ENCODE results near the gene ZFP64.
A peak's percentile ranks its signal among the peaks of the same experiment; 100 is the strongest.

The ZFP64 gene

DNA sequence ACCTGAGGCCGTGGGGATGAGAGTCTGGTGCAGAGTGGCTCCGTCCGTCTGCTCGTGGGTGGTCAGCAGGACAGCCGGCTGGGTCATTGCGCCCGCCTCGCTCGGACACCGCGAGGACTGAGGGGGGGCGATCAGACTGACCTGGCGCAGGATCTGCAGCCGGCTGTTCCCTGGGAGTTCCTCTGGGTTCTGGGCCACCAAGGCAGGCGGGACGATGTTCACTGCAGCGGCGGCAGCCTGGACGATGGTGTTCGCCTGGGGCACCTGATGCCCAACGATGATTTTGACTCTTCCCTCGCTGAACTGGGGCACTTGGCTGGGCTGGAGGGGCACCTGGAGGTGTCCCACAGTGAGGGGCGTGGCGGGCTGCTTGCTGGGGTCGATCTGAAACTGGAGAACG is 39.2 kb downstream of the ZFP64 start:
- Histone ChIP-seq H4K8ac (ENCODE audit: low read depth, low read length) (no peak overlapping the region), H3K4me2 (ENCODE audit: low read length) (no peak overlapping the region), H3K4me3 (ENCODE audit: low read length) (no peak overlapping the region), H3K23ac (ENCODE audit: low read length) (no peak overlapping the region), H3K27me3 (ENCODE audit: insufficient read depth, low read length, poor library complexity) (no peaks in the 10 kb centered on the region), H3K79me2 (ENCODE audit: control insufficient read depth, insufficient read depth, low read length) (no peaks in the 10 kb centered on the region), H3K36me3 (ENCODE audit: control insufficient read depth, insufficient read depth, low read length) (peaks cover 4% of the 10 kb centered on the region), H2BK15ac (replicated peaks; ENCODE audit: low read depth) (no peak overlapping the region), H4K5ac (ENCODE audit: low read length) (no peak overlapping the region), H3K4ac (ENCODE audit: low read depth, low read length) (no peak overlapping the region), H3K56ac (ENCODE audit: low read length) (no peak overlapping the region), H2BK5ac (ENCODE audit: low read length) (no peak overlapping the region), H3K79me1 (ENCODE audit: low read length) (no peaks in the 10 kb centered on the region), H3K27ac (ENCODE audit: low read depth, low read length) (no peak overlapping the region), H3K18ac (ENCODE audit: low read length) (no peak overlapping the region), H3K9ac (ENCODE audit: low read length) (no peak overlapping the region), H3K4me1 (ENCODE audit: control insufficient read depth, low read depth, low read length) (no peaks in the 10 kb centered on the region), H2BK120ac (ENCODE audit: low read depth, low read length) (no peak overlapping the region), H2AK5ac (ENCODE audit: low read length) (no peak overlapping the region)
- DNase-seq = no peak
- WGBS (ENCODE audit: extremely low coverage, insufficient coverage, low lambda C conversion rate) = no CpG with 5 or more reads among the region's 26 CpGs

DNA sequence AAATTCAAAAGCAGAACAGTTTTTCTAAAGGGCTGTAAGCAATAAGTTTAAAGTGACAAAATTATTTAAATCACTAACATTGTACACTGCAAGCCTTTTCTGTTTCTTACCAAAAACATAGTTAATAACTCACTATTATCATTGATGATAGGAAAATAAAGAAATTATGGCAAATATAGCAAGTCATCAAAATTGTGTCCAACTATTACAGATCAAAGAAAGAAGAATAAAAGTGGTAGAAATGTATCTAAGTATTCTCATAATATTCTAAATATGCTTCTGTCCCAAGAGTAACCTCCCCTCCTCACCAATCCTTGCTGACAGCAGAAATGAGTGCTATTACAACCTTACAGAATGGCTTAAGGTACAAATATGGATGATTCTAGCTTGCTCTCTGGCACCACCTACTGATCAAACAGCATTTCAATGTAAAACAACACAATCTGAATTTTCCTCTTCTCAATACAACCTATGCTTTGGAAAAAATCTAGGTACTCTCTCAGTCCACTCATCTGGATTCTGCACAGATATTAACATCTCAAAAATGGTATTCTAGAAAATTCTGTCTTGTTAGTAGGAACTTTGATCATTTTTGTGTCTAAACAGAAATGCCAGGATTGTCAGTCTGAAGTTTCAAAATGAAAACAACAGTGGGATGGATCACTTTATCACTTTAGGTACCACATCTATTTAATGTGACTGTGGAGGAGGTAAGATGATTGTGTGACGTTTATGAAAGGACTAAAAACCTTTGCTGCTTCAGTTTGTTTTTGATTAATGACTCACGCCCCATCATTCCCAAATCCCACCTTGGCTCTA is 40.9 kb downstream of the ZFP64 start:
- peak; percentile 40 for DNase-seq
- Histone ChIP-seq H3K4ac (ENCODE audit: low read depth, low read length) (no peak overlapping the region), H3K4me1 (ENCODE audit: control insufficient read depth, low read depth, low read length) (no peaks in the 10 kb centered on the region)

DNA sequence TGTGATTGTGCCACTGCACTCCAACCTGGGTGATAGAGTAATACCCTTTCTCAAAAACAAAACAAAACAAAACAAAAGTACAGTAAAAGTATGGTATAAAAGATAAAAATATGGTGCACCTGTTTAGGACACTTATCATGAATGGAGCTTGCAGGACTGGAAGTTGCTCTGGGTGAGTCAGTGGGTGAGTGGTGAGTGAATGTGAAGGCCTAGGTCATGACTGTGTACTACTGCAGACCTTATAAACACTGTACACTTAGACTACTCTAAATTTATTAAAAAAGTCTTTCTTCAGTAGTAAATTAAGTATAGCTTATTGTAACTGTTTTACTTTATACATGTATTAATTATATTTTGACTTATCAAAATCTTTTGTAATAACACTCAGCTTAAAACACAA is 46.0 kb downstream of the ZFP64 start:
- no peaks in the 10 kb centered on the region for H3K79me1 ChIP-seq (ENCODE audit: low read length)
- no peak overlapping the region for H2BK120ac ChIP-seq (ENCODE audit: low read depth, low read length)
- no peak overlapping the region for H3K23ac ChIP-seq (ENCODE audit: low read length)
- no peak overlapping the region for H3K4me2 ChIP-seq (ENCODE audit: low read length)
- H3K27me3 ChIP-seq (ENCODE audit: insufficient read depth, low read length, poor library complexity) = no peaks in the 10 kb centered on the region
- no peak overlapping the region for H3K4me3 ChIP-seq (ENCODE audit: low read length)
- no peaks in the 10 kb centered on the region for H3K79me2 ChIP-seq (ENCODE audit: control insufficient read depth, insufficient read depth, low read length)
- H3K9ac ChIP-seq (ENCODE audit: low read length) = no peak overlapping the region
- H4K8ac ChIP-seq (ENCODE audit: low read depth, low read length) = no peak overlapping the region
- no peak overlapping the region for H3K27ac ChIP-seq (ENCODE audit: low read depth, low read length)
- no peak for DNase-seq
- H2AK5ac ChIP-seq (ENCODE audit: low read length) = no peak overlapping the region
- H2BK5ac ChIP-seq (ENCODE audit: low read length) = no peak overlapping the region
- H3K4me1 ChIP-seq (ENCODE audit: control insufficient read depth, low read depth, low read length) = no peaks in the 10 kb centered on the region
- H3K4ac ChIP-seq (ENCODE audit: low read depth, low read length) = no peak overlapping the region
- no peak overlapping the region for H2BK15ac ChIP-seq (replicated peaks; ENCODE audit: low read depth)
- H3K36me3 ChIP-seq (ENCODE audit: control insufficient read depth, insufficient read depth, low read length) = peaks cover 1% of the 10 kb centered on the region
- H3K18ac ChIP-seq (ENCODE audit: low read length) = no peak overlapping the region
- no peak overlapping the region for H3K56ac ChIP-seq (ENCODE audit: low read length)
- H4K5ac ChIP-seq (ENCODE audit: low read length) = no peak overlapping the region

More for the DNA sequence above, 40.9 kb downstream of the ZFP64 start:
- Histone ChIP-seq H3K4me2 (ENCODE audit: low read length) (no peak overlapping the region), H4K5ac (ENCODE audit: low read length) (no peak overlapping the region), H3K18ac (ENCODE audit: low read length) (no peak overlapping the region), H3K9ac (ENCODE audit: low read length) (no peak overlapping the region), H2BK5ac (ENCODE audit: low read length) (no peak overlapping the region), H3K4me3 (ENCODE audit: low read length) (no peak overlapping the region), H3K79me1 (ENCODE audit: low read length) (no peaks in the 10 kb centered on the region), H3K36me3 (ENCODE audit: control insufficient read depth, insufficient read depth, low read length) (peaks cover 4% of the 10 kb centered on the region), H2BK15ac (replicated peaks; ENCODE audit: low read depth) (no peak overlapping the region), H2AK5ac (ENCODE audit: low read length) (no peak overlapping the region), H3K79me2 (ENCODE audit: control insufficient read depth, insufficient read depth, low read length) (no peaks in the 10 kb centered on the region), H3K23ac (ENCODE audit: low read length) (no peak overlapping the region), H4K8ac (ENCODE audit: low read depth, low read length) (no peak overlapping the region), H3K27ac (ENCODE audit: low read depth, low read length) (no peak overlapping the region), H3K27me3 (ENCODE audit: insufficient read depth, low read length, poor library complexity) (no peaks in the 10 kb centered on the region), H3K56ac (ENCODE audit: low read length) (no peak overlapping the region), H2BK120ac (ENCODE audit: low read depth, low read length) (no peak overlapping the region)
- no CpG with 5 or more reads among the region's 2 CpGs for WGBS (ENCODE audit: extremely low coverage, insufficient coverage, low lambda C conversion rate)

DNA sequence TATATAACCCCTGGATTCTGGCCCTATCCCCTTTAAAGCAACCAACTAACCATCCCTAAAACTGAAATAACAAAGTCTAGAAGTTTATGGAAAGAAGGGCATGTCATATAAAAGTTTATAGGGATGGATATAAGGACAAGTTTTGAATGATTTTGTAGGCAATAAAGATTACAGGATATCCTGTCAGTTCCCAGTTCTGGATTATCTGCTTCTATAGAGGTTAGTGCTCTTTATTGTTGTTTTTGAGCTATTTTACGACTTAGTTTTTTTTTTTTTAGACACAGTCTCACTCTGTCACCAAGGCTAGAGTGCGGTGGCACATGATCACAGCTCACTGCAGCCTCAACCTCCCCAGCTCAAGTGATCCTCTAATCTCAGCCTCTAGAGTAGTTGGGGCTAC is 48.3 kb downstream of the ZFP64 start:
- no peak overlapping the region for H4K5ac ChIP-seq (ENCODE audit: low read length)
- H2BK15ac ChIP-seq (replicated peaks; ENCODE audit: low read depth) = no peak overlapping the region
- no peak overlapping the region for H3K4ac ChIP-seq (ENCODE audit: low read depth, low read length)
- no peak overlapping the region for H3K27ac ChIP-seq (ENCODE audit: low read depth, low read length)
- no peak overlapping the region for H3K4me3 ChIP-seq (ENCODE audit: low read length)
- no peak for DNase-seq
- no peaks in the 10 kb centered on the region for H3K27me3 ChIP-seq (ENCODE audit: insufficient read depth, low read length, poor library complexity)
- no peaks in the 10 kb centered on the region for H3K36me3 ChIP-seq (ENCODE audit: control insufficient read depth, insufficient read depth, low read length)
- no peak overlapping the region for H2BK120ac ChIP-seq (ENCODE audit: low read depth, low read length)
- H3K56ac ChIP-seq (ENCODE audit: low read length) = no peak overlapping the region
- WGBS (ENCODE audit: extremely low coverage, insufficient coverage, low lambda C conversion rate) = no CpG with 5 or more reads among the region's 2 CpGs
- no peak overlapping the region for H3K23ac ChIP-seq (ENCODE audit: low read length)
- no peak overlapping the region for H3K18ac ChIP-seq (ENCODE audit: low read length)
- H3K79me2 ChIP-seq (ENCODE audit: control insufficient read depth, insufficient read depth, low read length) = no peaks in the 10 kb centered on the region
- no peaks in the 10 kb centered on the region for H3K79me1 ChIP-seq (ENCODE audit: low read length)
- H2AK5ac ChIP-seq (ENCODE audit: low read length) = no peak overlapping the region
- no peak overlapping the region for H2BK5ac ChIP-seq (ENCODE audit: low read length)
- no peak overlapping the region for H3K9ac ChIP-seq (ENCODE audit: low read length)
- no peak overlapping the region for H4K8ac ChIP-seq (ENCODE audit: low read depth, low read length)
- no peak overlapping the region for H3K4me2 ChIP-seq (ENCODE audit: low read length)
- H3K4me1 ChIP-seq (ENCODE audit: control insufficient read depth, low read depth, low read length) = no peaks in the 10 kb centered on the region

DNA sequence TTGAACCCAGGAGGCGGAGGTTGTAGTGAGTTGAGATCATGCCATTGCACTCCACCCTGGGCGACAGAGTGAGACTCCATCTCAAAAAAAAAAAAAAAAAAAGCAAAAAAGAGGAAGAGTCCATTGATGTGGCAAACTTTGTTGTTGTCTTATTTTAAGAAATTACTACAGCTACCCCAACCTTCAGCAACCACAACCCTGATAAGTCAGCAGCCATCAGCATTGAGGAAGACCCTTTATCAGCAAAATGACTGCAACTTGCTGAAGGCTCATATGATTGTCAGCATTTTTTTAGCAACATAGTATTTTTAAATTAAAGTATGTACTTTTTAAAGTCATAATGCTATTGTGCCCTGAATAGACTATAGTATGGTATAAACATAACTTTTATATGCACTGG is 48.8 kb downstream of the ZFP64 start:
- Histone ChIP-seq H3K23ac (ENCODE audit: low read length) (no peak overlapping the region), H3K4ac (ENCODE audit: low read depth, low read length) (no peak overlapping the region), H3K4me2 (ENCODE audit: low read length) (no peak overlapping the region), H3K79me2 (ENCODE audit: control insufficient read depth, insufficient read depth, low read length) (no peaks in the 10 kb centered on the region), H3K36me3 (ENCODE audit: control insufficient read depth, insufficient read depth, low read length) (no peaks in the 10 kb centered on the region), H3K18ac (ENCODE audit: low read length) (no peak overlapping the region), H3K4me1 (ENCODE audit: control insufficient read depth, low read depth, low read length) (no peaks in the 10 kb centered on the region), H2BK120ac (ENCODE audit: low read depth, low read length) (no peak overlapping the region), H4K5ac (ENCODE audit: low read length) (no peak overlapping the region), H3K56ac (ENCODE audit: low read length) (no peak overlapping the region), H4K8ac (ENCODE audit: low read depth, low read length) (no peak overlapping the region), H3K27me3 (ENCODE audit: insufficient read depth, low read length, poor library complexity) (no peaks in the 10 kb centered on the region), H3K79me1 (ENCODE audit: low read length) (no peaks in the 10 kb centered on the region), H3K27ac (ENCODE audit: low read depth, low read length) (no peak overlapping the region), H2BK15ac (replicated peaks; ENCODE audit: low read depth) (no peak overlapping the region), H2AK5ac (ENCODE audit: low read length) (no peak overlapping the region), H3K4me3 (ENCODE audit: low read length) (no peak overlapping the region), H2BK5ac (ENCODE audit: low read length) (no peak overlapping the region), H3K9ac (ENCODE audit: low read length) (no peak overlapping the region)
- no peak for DNase-seq
- no CpG with 5 or more reads among the region's 2 CpGs for WGBS (ENCODE audit: extremely low coverage, insufficient coverage, low lambda C conversion rate)

DNA sequence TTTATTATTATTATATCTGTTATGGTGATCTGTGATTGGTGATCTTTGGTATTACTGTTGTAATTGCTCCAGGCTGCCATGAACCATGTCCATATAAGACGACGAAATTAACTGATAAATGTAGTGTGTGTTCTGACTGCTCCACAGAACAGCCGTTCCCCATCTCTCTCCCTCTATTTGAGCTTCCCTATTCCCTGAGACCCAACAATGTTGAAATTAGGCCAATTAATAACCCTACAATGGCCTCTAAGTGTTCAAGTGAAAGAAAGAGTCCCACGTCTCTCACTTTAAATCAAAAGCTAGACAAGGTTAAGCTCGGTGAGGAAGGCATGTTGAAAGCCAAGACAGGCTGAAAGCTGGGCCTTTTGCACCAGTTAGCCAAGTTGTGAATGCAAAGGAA is 51.6 kb downstream of the ZFP64 start:
- no CpG with 5 or more reads among the region's 5 CpGs for WGBS (ENCODE audit: extremely low coverage, insufficient coverage, low lambda C conversion rate)
- no peak overlapping the region for H3K56ac ChIP-seq (ENCODE audit: low read length)

More for the DNA sequence above, 51.6 kb downstream of the ZFP64 start:
- no peak overlapping the region for H3K9ac ChIP-seq (ENCODE audit: low read length)
- H3K79me2 ChIP-seq (ENCODE audit: control insufficient read depth, insufficient read depth, low read length) = no peaks in the 10 kb centered on the region
- no peaks in the 10 kb centered on the region for H3K79me1 ChIP-seq (ENCODE audit: low read length)
- no peak overlapping the region for H3K4me3 ChIP-seq (ENCODE audit: low read length)
- no peak overlapping the region for H2BK120ac ChIP-seq (ENCODE audit: low read depth, low read length)
- H4K5ac ChIP-seq (ENCODE audit: low read length) = no peak overlapping the region
- no peaks in the 10 kb centered on the region for H3K4me1 ChIP-seq (ENCODE audit: control insufficient read depth, low read depth, low read length)
- H3K27ac ChIP-seq (ENCODE audit: low read depth, low read length) = no peak overlapping the region
- no peak overlapping the region for H3K23ac ChIP-seq (ENCODE audit: low read length)
- H2AK5ac ChIP-seq (ENCODE audit: low read length) = no peak overlapping the region
- H3K36me3 ChIP-seq (ENCODE audit: control insufficient read depth, insufficient read depth, low read length) = no peaks in the 10 kb centered on the region
- H2BK5ac ChIP-seq (ENCODE audit: low read length) = no peak overlapping the region
- DNase-seq = no peak
- no peak overlapping the region for H4K8ac ChIP-seq (ENCODE audit: low read depth, low read length)
- no peak overlapping the region for H3K18ac ChIP-seq (ENCODE audit: low read length)
- H3K27me3 ChIP-seq (ENCODE audit: insufficient read depth, low read length, poor library complexity) = no peaks in the 10 kb centered on the region
- no peak overlapping the region for H3K4ac ChIP-seq (ENCODE audit: low read depth, low read length)
- H2BK15ac ChIP-seq (replicated peaks; ENCODE audit: low read depth) = no peak overlapping the region
- H3K4me2 ChIP-seq (ENCODE audit: low read length) = no peak overlapping the region

All from mesendoderm (in vitro differentiated cells).